MM.1S (cell line): ENCODE results near the gene CLSTN1.

Experiments used
- DNase-seq: peaks from one replicate; pipeline ENCODE4 v3.0.0-alpha.2; 2015
- H2AFZ ChIP-seq: fragments of 300-600 bp; sonication (generic); 2 replicates; pipeline ENCODE4 v1.6.0; 2016; ENCODE audit warnings: antibody characterized with exemption, low read length
- H3F3A ChIP-seq: fragments of 300-600 bp; sonication (generic); 2 replicates; pipeline ENCODE4 v1.6.1; 2016; ENCODE audit warnings: mild to moderate bottlenecking, antibody characterized with exemption, low read length, moderate library complexity, mixed read lengths; ENCODE audit not compliant: insufficient read depth
- H3K27ac ChIP-seq: fragments of 300-600 bp; sonication (generic); 2 replicates; pipeline ENCODE4 v1.5.1; 2016; ENCODE audit warnings: mild to moderate bottlenecking, low read length
- H3K27me3 ChIP-seq: fragments of 300-600 bp; sonication (generic); replicated peaks from 2 replicates; pipeline ENCODE4 v1.6.0; 2016; ENCODE audit warnings: low read length; ENCODE audit not compliant: insufficient read depth
- H3K36me3 ChIP-seq: fragments of 300-600 bp; sonication (generic); replicated peaks from 2 replicates; pipeline ENCODE4 v1.6.1; 2016; ENCODE audit warnings: mild to moderate bottlenecking, low read length, mixed read lengths; ENCODE audit not compliant: insufficient read depth
- H3K4me1 ChIP-seq: fragments of 300-600 bp; sonication (generic); 2 replicates; pipeline ENCODE4 v1.6.1; 2016; ENCODE audit warnings: low read length, mixed read lengths
- H3K4me2 ChIP-seq: fragments of 300-600 bp; sonication (generic); 2 replicates; pipeline ENCODE4 v1.6.0; 2016; ENCODE audit warnings: low read depth, low read length
- H3K4me3 ChIP-seq: fragments of 300-600 bp; sonication (generic); 2 replicates; pipeline ENCODE4 v1.5.1; 2016; ENCODE audit warnings: low read length, mixed read lengths
- H3K79me2 ChIP-seq: fragments of 300-600 bp; sonication (generic); 2 replicates; pipeline ENCODE4 v1.6.1; 2016; ENCODE audit warnings: mixed run types, low read length, mixed read lengths
- H3K9ac ChIP-seq: fragments of 300-600 bp; sonication (generic); 2 replicates; pipeline ENCODE4 v1.6.1; 2016; ENCODE audit warnings: low read length, mixed read lengths
- H3K9me2 ChIP-seq: fragments of 300-600 bp; sonication (generic); replicated peaks from 2 replicates; pipeline ENCODE4 v1.6.1; 2016; ENCODE audit warnings: mild to moderate bottlenecking, low read length, mixed read lengths; ENCODE audit not compliant: insufficient read depth
- H3K9me3 ChIP-seq: fragments of 300-600 bp; sonication (generic); replicated peaks from 2 replicates; pipeline ENCODE4 v1.6.1; 2016; ENCODE audit warnings: mild to moderate bottlenecking, low read length, mixed read lengths; ENCODE audit not compliant: insufficient read depth
- H4K20me1 ChIP-seq: fragments of 300-600 bp; sonication (generic); 2 replicates; pipeline ENCODE4 v1.6.1; 2016; ENCODE audit warnings: mild to moderate bottlenecking, low read length, moderate library complexity, mixed read lengths; ENCODE audit not compliant: insufficient read depth
- CTCF ChIP-seq: fragments of 300-600 bp; sonication (generic); IDR thresholded peaks from 2 replicates; pipeline ENCODE4 v1.5.1; 2016; ENCODE audit warnings: antibody characterized with exemption, low read length, mixed read lengths
- EZH2 ChIP-seq: fragments of 300-600 bp; sonication (generic); optimal IDR thresholded peaks from 2 replicates; pipeline ENCODE3; 2017; ENCODE audit warnings: low read depth, mild to moderate bottlenecking, antibody characterized with exemption, low read length, mixed read lengths
- EZH2phosphoT487 ChIP-seq: fragments of 300-600 bp; sonication (generic); IDR thresholded peaks from 2 replicates; pipeline ENCODE4 v1.6.1; 2018; ENCODE audit warnings: antibody characterized with exemption, low read length

The CLSTN1 gene

GRCh38 chr1:9723068-9723805 lies 100.5 kb downstream of the CLSTN1 start:
- TF ChIP-seq CTCF (no peak), EZH2phosphoT487 (no peak), EZH2 (no peak)
- no peaks in the 10 kb centered on the region for H3K9me3 ChIP-seq
- no peak for DNase-seq
- no peaks in the 10 kb centered on the region for H3K36me3 ChIP-seq
- no peak overlapping the region for H3K27ac ChIP-seq
- H4K20me1 ChIP-seq: no peaks in the 10 kb centered on the region
- no peaks in the 10 kb centered on the region for H3K9me2 ChIP-seq
- no peaks in the 10 kb centered on the region for H3K79me2 ChIP-seq
- H3K4me2 ChIP-seq: no peak overlapping the region
- H3K4me1 ChIP-seq: peaks cover 9% of the 10 kb centered on the region
- H3K27me3 ChIP-seq: no peaks in the 10 kb centered on the region
- H3F3A ChIP-seq: no peaks in the 10 kb centered on the region
- H3K9ac ChIP-seq: no peak overlapping the region
- no peak overlapping the region for H2AFZ ChIP-seq
- H3K4me3 ChIP-seq: no peak overlapping the region

GRCh38 chr1:9722378-9722749 lies 101.4 kb downstream of the CLSTN1 start:
- H3K9me2 ChIP-seq: no peaks in the 10 kb centered on the region
- H3K9me3 ChIP-seq: no peaks in the 10 kb centered on the region
- H3F3A ChIP-seq: no peaks in the 10 kb centered on the region
- no peak overlapping the region for H3K27ac ChIP-seq
- no peaks in the 10 kb centered on the region for H3K36me3 ChIP-seq
- H3K79me2 ChIP-seq: no peaks in the 10 kb centered on the region
- no peak overlapping the region for H2AFZ ChIP-seq
- no peak for DNase-seq
- H3K4me3 ChIP-seq: no peak overlapping the region
- no peak overlapping the region for H3K4me2 ChIP-seq
- H3K9ac ChIP-seq: no peak overlapping the region
- no peaks in the 10 kb centered on the region for H4K20me1 ChIP-seq
- H3K27me3 ChIP-seq: no peaks in the 10 kb centered on the region
- TF ChIP-seq EZH2phosphoT487: no peak
- H3K4me1 ChIP-seq: peaks cover 14% of the 10 kb centered on the region

DNA sequence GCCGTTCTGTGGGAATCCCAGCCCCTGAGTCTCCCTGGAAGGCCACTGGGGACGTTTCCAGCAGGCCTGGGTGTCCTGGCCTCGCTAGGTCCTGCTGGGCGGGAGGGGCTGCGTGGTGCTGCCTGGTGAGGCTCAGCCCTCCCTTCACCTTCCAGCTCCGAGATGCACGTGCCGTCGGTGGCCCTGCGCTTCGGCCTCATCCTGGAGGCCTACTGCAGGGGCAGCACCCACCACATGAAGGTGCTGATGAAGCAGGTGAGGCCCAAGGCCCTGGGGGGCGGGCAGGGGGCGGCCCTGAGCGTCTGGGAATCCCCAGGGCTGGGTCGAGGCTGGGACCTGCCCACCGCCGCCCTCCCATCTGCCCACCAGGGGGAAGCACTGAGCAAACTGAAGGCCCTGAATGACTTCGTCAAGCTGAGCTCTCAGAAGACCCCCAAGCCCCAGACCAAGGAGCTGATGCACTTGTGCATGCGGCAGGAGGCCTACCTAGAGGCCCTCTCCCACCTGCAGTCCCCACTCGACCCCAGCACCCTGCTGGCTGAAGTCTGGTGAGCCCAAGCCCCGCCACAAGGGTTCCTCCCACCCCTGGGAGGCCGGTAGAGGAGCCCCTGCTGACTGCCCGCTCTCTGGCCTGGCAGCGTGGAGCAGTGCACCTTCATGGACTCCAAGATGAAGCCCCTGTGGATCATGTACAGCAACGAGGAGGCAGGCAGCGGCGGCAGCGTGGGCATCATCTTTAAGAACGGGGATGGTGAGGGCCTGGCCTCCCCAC lies 102.0 kb downstream of the CLSTN1 start:
- H3K36me3 ChIP-seq: no peaks in the 10 kb centered on the region
- H3K4me2 ChIP-seq: peak overlapping the region; percentile 87
- peak; percentile 77 for TF ChIP-seq CTCF
- no peak for TF ChIP-seq EZH2phosphoT487
- H3K9me3 ChIP-seq: no peaks in the 10 kb centered on the region
- no peaks in the 10 kb centered on the region for H4K20me1 ChIP-seq
- DNase-seq: peak; percentile 46
- no peaks in the 10 kb centered on the region for H3F3A ChIP-seq
- H3K9me2 ChIP-seq: no peaks in the 10 kb centered on the region
- peak overlapping the region; percentile 84 for H2AFZ ChIP-seq
- H3K9ac ChIP-seq: no peak overlapping the region
- H3K27ac ChIP-seq: no peak overlapping the region
- 0 out of 2 replicates have a peak, but pooled peaks cover 2% of the 10 kb centered on the region for H3K79me2 ChIP-seq
- H3K27me3 ChIP-seq: no peaks in the 10 kb centered on the region
- H3K4me3 ChIP-seq: peak overlapping the region; percentile 40
- H3K4me1 ChIP-seq: peaks cover 14% of the 10 kb centered on the region
